Activated CD8-positive, alpha-beta T cell treated with anti-CD3 and anti-CD28 coated beads, Interleukin-2, amount 10 ng/mL, durations not matched to agents 7 days and 5 days (primary cell): ENCODE data around the gene MTFMT. TPM values are rescaled to one million over a fixed set of nuclear protein-coding genes. Genes with fewer than 3 reads are reported as not detected.

ENCODE experiments used
- total RNA-seq, 2 experiments: library from RNA; stranded (reverse); gene quantifications; one replicate each; pipeline ENCODE4 v1.2.3, GENCODE V29; 2021

MTFMT gene
- total RNA-seq, 2 experiments from 2014 or later = 16.2 to 19.3 TPM

Other genes starting within 250 kb of the MTFMT start
- gene PIF1, start 204.0 kb downstream of the MTFMT start, total RNA-seq = 10 to 100 TPM; 69.1 to 71.1 TPM
- 10 to 100 TPM; 25.8 to 26.4 TPM for gene PLEKHO2, start 187.7 kb downstream of the MTFMT start, total RNA-seq
- gene ANKDD1A, start 117.7 kb downstream of the MTFMT start, total RNA-seq = 1 to 10 TPM; 9.1 to 9.5 TPM
- 10 to 100 TPM; 53.8 to 55.1 TPM for gene SPG21, start 39.7 kb downstream of the MTFMT start, total RNA-seq
- not detected for gene SLC51B, start 15.7 kb upstream of the MTFMT start, total RNA-seq
- gene RASL12, start 38.4 kb upstream of the MTFMT start, total RNA-seq = not detected
- gene KBTBD13, start 47.1 kb upstream of the MTFMT start, total RNA-seq = not detected
- 1 to 10 TPM; 3.5 to 4.2 TPM for gene UBAP1L, start 85.6 kb upstream of the MTFMT start, total RNA-seq
- 10 to 100 TPM; 31.5 to 34.9 TPM for gene PDCD7, start 104.2 kb upstream of the MTFMT start, total RNA-seq
- gene CLPX, start 155.7 kb upstream of the MTFMT start, total RNA-seq = 10 to 100 TPM; 40.5 to 42.9 TPM
- under 1 TPM; 0.05 to 0.08 TPM for gene CILP, start 181.8 kb upstream of the MTFMT start, total RNA-seq